ENCODE results near the gene TANC2.
"Not testable (repeated sequence)": the region's sequence is repeated elsewhere in the genome, so short reads cannot be mapped to it uniquely, and the experiment has no call there.

Gene TANC2

DNA sequence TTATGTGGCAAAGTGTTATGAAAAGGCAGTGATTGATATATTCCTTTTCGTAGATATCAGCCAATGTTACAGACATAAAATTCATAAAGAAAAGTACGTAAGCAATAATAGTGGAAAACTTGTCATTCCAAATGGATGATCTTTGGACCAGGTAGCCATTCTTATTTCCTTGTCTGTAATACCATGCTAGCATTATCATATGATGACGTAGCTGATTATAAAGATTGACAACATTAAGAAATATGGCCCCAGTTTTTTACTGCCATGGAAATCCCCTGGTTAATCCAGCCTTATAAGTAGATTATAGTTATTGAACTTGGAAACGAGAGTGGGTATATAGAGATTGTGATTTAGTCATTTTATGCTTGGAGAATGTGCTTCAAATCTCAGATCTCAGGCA lies 8.8 kb downstream of the TANC2 start:
- TF ChIP-seq, protein P1, sequence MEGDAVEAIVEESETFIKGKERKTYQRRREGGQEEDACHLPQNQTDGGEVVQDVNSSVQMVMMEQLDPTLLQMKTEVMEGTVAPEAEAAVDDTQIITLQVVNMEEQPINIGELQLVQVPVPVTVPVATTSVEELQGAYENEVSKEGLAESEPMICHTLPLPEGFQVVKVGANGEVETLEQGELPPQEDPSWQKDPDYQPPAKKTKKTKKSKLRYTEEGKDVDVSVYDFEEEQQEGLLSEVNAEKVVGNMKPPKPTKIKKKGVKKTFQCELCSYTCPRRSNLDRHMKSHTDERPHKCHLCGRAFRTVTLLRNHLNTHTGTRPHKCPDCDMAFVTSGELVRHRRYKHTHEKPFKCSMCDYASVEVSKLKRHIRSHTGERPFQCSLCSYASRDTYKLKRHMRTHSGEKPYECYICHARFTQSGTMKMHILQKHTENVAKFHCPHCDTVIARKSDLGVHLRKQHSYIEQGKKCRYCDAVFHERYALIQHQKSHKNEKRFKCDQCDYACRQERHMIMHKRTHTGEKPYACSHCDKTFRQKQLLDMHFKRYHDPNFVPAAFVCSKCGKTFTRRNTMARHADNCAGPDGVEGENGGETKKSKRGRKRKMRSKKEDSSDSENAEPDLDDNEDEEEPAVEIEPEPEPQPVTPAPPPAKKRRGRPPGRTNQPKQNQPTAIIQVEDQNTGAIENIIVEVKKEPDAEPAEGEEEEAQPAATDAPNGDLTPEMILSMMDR (IDR thresholded peaks at IDR 0.05; ENCODE audit: borderline replicate concordance, insufficient read depth, low read depth, low read length), result no peak

DNA sequence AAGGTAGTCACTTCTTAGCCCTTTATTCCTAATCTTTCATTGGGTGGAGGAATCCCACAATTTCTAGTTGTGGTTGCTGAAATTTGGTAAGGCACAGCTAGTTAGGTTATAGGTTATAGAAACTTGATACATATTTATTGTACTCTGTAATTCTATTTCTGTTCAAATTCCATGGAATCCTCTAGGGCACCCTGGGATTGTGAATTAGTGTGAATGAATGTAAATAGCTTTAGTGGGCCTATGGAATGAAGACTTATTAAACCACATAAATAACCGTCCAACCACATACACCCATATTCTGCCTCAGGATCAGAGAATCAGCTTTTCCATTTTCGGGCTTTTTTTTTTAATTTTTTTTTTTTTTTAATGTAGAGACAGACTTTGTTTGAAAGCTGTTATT lies 9.2 kb downstream of the TANC2 start:
- no peak overlapping the region for H3K4me3 ChIP-seq (ENCODE audit: low read depth, low read length)
- TF ChIP-seq, protein P1 (IDR thresholded peaks at IDR 0.05; ENCODE audit: borderline replicate concordance, insufficient read depth, low read depth, low read length), result no peak

More for the DNA sequence above, 8.8 kb downstream of the TANC2 start:
- H3K4me3 ChIP-seq (ENCODE audit: low read depth, low read length), result no peak overlapping the region

DNA sequence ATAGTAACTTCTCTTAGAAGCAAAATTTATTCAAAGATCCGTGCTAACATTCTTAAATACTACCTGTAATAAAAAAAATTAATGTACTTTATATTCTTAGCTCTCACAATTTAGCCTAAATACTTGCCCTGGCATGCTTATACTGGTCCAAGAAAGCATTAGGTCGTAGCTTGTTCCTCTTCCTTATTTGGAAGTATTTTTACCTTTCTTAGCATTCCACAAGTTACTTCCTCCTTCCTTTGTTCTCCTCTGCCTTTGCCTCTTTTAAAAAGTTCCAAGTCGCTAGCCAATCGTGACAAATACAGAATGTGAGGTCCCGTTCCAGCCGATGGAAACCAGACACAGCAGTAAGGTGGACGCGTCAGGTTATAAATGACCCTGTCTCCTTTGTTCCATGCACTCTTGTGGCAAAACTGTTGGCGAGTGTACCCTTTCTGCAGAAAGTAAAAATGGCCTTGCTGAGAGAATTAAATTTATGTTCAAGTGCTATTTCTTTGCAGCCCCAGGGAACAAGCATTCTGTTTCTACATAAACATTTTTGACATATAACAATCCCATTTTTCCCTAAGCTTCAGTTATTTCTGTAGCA lies 10.7 kb downstream of the TANC2 start:
- not testable (repeated sequence) for H3K4me3 ChIP-seq (ENCODE audit: low read depth, low read length)

DNA sequence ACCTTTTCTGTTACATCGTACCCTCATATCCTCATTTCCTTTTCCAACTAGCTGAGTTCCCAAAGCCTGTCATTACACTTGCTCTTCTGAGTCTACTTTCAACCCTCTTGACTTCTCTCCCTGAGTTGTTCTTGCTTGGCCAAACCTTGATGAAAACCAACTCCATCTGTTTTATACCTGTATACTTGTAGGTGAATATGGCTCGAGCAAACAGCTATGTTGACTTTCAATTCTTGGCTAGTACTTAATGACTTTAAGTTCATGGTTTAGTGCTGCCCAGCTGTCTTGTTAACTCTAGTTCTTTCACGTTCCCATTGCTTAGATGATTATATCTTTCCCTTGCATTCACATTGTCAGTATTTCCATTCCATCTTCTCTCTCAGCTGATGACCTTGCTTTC lies 14.8 kb downstream of the TANC2 start:
- no peak overlapping the region for H3K4me3 ChIP-seq (ENCODE audit: low read depth, low read length)
- TF ChIP-seq, protein P1 (IDR thresholded peaks at IDR 0.05; ENCODE audit: borderline replicate concordance, insufficient read depth, low read depth, low read length), result no peak

DNA sequence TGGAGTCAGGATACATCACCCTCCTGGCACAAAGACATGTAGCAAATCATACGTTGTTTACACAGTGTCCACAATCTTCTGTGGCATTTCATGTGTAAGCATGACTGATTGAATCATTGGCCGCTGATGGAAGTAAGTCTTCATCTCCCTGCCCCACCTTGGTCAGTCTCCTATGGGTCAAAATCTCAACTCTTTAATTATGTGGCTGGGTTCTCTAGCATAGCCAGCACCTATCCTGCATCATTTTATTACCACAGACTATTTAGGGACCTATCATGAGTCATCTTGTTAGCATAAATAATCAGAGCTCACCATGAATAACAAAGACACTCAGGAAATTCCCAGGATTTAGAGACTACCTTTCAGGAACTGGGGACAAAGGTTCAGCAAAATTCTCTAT lies 15.9 kb downstream of the TANC2 start:
- H3K4me3 ChIP-seq (ENCODE audit: low read depth, low read length), result no peak overlapping the region
- TF ChIP-seq, protein P1 (IDR thresholded peaks at IDR 0.05; ENCODE audit: borderline replicate concordance, insufficient read depth, low read depth, low read length), result no peak

DNA sequence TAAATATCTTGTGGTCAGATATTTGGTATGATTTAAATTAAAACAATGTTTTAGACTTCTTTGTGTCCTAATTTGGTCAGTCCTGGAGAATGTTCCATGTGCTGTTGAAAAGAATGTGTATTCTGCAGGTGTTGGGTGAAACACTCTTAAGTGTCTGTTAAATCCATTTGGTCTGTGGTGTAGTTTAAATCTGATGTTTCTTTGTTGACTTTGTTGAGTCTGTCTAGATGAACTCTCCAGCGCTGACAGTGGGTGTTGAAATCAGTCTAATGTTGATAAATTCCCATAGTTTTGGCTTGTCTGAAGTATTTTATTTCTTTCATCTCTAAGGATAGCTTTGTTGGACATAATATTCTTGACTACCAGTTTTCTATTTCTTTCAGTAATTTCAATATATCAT lies 18.8 kb downstream of the TANC2 start:
- TF ChIP-seq, protein P1 (IDR thresholded peaks at IDR 0.05; ENCODE audit: borderline replicate concordance, insufficient read depth, low read depth, low read length), result no peak
- H3K4me3 ChIP-seq (ENCODE audit: low read depth, low read length), result no peak overlapping the region

DNA sequence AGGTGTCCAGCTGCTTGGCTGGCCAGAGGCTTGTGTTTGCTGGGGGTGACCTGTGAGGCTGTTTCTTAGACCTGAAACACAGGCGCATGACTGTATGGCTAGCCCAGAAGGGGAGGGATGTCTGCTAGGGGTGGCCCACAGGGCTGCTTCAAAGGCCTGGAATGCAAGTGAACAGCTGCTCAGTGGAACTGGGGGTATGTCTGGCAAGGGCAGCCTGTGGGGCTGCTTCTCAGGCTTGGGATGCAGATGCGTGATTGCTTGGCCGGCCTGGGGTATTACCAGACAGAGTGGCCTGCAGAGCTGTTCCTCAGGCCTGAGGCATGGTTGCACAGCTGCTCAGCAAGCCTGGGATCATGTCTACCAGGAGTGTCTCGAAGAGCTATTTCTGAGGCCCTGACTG lies 20.5 kb downstream of the TANC2 start:
- TF ChIP-seq, protein P1 (IDR thresholded peaks at IDR 0.05; ENCODE audit: borderline replicate concordance, insufficient read depth, low read depth, low read length), result no peak
- H3K4me3 ChIP-seq (ENCODE audit: low read depth, low read length), result no peak overlapping the region

DNA sequence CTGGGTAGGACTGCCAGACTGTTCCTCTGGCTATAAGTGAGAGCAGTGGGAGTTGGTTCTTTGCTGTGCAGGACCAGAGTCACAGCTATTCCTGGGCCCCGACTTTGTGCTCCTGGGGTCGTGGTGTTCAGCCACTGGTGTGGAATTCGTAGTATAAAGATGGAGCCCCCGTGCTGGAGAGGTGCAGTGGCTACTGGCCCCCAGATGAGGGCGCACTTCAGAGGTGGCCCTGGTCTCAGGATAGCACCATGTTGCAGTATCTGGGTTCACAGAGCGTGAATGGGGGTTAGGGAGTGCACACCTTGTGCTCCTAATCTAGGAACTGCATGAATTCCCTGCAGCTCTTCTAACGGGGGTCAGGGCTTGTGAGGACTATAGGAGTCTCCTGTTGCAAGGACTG lies 21.1 kb downstream of the TANC2 start:
- H3K4me3 ChIP-seq (ENCODE audit: low read depth, low read length), result no peak overlapping the region
- TF ChIP-seq, protein P1 (IDR thresholded peaks at IDR 0.05; ENCODE audit: borderline replicate concordance, insufficient read depth, low read depth, low read length), result peak; percentile 35; the same call in 1 of the 2 replicates
